ENCODE measurements around the gene SLC52A1. TPM values are rescaled to one million over a fixed set of nuclear protein-coding genes. Genes with fewer than 3 reads are reported as not detected.

Gene SLC52A1
- total and polyA plus RNA-seq, 10 of the 15 experiments (the other 5 are each of a cell fraction or from before 2014, with no cell fraction given), result 0.04 to 0.11 TPM; not detected in 8

GRCh38 chr17:5078106-5079028 is 43.1 kb upstream of the SLC52A1 start, which contains the start of gene ZFP3:
ZFP3 (plus strand) TSS chr17:5078467; CDS start chr17:5091505, 13,038 bp downstream.
- intact Hi-C loops (cut with micrococcal nuclease; ENCODE audit: unreplicated experiment) (loop anchor here (2.0 to 5.0 kb wide), 2 partner anchors 112 to 159 kb away; partner anchors contain the start of gene ZNF594), in situ Hi-C loops (cut with MboI) (no loop called here)
- CTCF ChIA-PET, result interaction anchor here (0.6 to 2.6 kb wide), 6 partner anchors 11 to 662 kb away, joined by 3 to 13 read pairs (median 4); partner anchors contain the start of gene ZNF232
- SMC1A ChIA-PET (ENCODE audit: uncharacterized antibody, unreplicated experiment), result interaction anchor here (0.6 to 3.3 kb wide), 6 partner anchors 11 to 148 kb away, joined by 3 to 15 read pairs (median 4); partner anchors contain the start of genes SPAG7 and ZNF232
- Histone ChIP-seq H3K9me3 (replicated peaks; ENCODE audit: control insufficient read depth, insufficient read depth, low read length) (peaks cover 17% of the 10 kb centered on the region; the same call in 2 of the 3 replicates), H3K27ac (ENCODE audit: control insufficient read depth, insufficient read depth) (peak within 1 kb of the TSS; percentile 66), H2AFZ (ENCODE audit: control insufficient read depth, low read depth, low read length) (peak within 1 kb of the TSS; percentile 70), H4K20me1 (ENCODE audit: control insufficient read depth, insufficient read depth) (no peaks in the 10 kb centered on the region), H3K9ac (ENCODE audit: control insufficient read depth, insufficient read depth, low read length) (peak within 1 kb of the TSS; percentile 72), H3K4me1 (ENCODE audit: control insufficient read depth, insufficient read depth, low read length) (peaks cover 3% of the 10 kb centered on the region), H3K27me3 (replicated peaks in 1 of 2; ENCODE audit: control insufficient read depth in 2 of 2, insufficient read depth in 2 of 2, low read length in 1 of 2) (no peaks in the 10 kb centered on the region), H3K79me2 (ENCODE audit: control insufficient read depth, insufficient read depth, low read length) (peaks cover 2% of the 10 kb centered on the region; the same call in 1 of the 2 replicates), H3K4me2 (ENCODE audit: control insufficient read depth, insufficient read depth) (peak within 1 kb of the TSS; percentile 56), H3K36me3 (ENCODE audit: control insufficient read depth in 2 of 2, insufficient read depth in 2 of 2, low read length in 1 of 2) (no peaks in the 10 kb centered on the region), H3K4me3 (peak within 1 kb of the TSS; percentile 67)
- WGBS (ENCODE audit: insufficient coverage, insufficient replicate concordance, low lambda C conversion rate, missing lambda C conversion rate), result 6% methylated on average over 75 of the region's 75 CpGs
- DNase-seq (ENCODE audit: low read depth, low spot score) (peak; percentile 56), ATAC-seq (peak; percentile 98), FAIRE-seq (peak; percentile 7)
- POLR2A ChIA-PET, result interaction anchor here (0.9 to 1.5 kb wide), 7 partner anchors 12 to 159 kb away, joined by 3 to 5 read pairs (median 3); partner anchors contain the start of genes SPAG7 and ZNF594
- RAD21 ChIA-PET (ENCODE audit: unreplicated experiment), result interaction anchor here (0.7 to 1.9 kb wide), 7 partner anchors 32 to 361 kb away, joined by 3 to 8 read pairs (median 3); partner anchors contain the start of genes SPAG7, ZNF232 and ZNF594
- BruUV-seq (replicated peaks), result TSS peak; percentile 84
- TF ChIP-seq HDGF (IDR thresholded peaks at IDR 0.05), result no peak
- no peak for TF ChIP-seq CUX1 (IDR thresholded peaks at IDR 0.05; ENCODE audit: insufficient replicate concordance, low read depth, low read length)
- TF ChIP-seq, protein P1, sequence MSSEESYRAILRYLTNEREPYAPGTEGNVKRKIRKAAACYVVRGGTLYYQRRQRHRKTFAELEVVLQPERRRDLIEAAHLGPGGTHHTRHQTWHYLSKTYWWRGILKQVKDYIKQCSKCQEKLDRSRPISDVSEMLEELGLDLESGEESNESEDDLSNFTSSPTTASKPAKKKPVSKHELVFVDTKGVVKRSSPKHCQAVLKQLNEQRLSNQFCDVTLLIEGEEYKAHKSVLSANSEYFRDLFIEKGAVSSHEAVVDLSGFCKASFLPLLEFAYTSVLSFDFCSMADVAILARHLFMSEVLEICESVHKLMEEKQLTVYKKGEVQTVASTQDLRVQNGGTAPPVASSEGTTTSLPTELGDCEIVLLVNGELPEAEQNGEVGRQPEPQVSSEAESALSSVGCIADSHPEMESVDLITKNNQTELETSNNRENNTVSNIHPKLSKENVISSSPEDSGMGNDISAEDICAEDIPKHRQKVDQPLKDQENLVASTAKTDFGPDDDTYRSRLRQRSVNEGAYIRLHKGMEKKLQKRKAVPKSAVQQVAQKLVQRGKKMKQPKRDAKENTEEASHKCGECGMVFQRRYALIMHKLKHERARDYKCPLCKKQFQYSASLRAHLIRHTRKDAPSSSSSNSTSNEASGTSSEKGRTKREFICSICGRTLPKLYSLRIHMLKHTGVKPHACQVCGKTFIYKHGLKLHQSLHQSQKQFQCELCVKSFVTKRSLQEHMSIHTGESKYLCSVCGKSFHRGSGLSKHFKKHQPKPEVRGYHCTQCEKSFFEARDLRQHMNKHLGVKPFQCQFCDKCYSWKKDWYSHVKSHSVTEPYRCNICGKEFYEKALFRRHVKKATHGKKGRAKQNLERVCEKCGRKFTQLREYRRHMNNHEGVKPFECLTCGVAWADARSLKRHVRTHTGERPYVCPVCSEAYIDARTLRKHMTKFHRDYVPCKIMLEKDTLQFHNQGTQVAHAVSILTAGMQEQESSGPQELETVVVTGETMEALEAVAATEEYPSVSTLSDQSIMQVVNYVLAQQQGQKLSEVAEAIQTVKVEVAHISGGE (CRISPR knock-in tag; IDR thresholded peaks at IDR 0.05), result peak; percentile 57
- TF ChIP-seq RFX5 (IDR thresholded peaks at IDR 0.05; ENCODE audit: low read depth, low read length), result 0 out of 2 replicates have a peak, but pooled peaks have one; percentile 18
- no peak for TF ChIP-seq ZBED1 (IDR thresholded peaks at IDR 0.05; ENCODE audit: borderline replicate concordance)
- no peak for TF ChIP-seq HDAC2 (IDR thresholded peaks at IDR 0.05)
- TF ChIP-seq, protein P2, sequence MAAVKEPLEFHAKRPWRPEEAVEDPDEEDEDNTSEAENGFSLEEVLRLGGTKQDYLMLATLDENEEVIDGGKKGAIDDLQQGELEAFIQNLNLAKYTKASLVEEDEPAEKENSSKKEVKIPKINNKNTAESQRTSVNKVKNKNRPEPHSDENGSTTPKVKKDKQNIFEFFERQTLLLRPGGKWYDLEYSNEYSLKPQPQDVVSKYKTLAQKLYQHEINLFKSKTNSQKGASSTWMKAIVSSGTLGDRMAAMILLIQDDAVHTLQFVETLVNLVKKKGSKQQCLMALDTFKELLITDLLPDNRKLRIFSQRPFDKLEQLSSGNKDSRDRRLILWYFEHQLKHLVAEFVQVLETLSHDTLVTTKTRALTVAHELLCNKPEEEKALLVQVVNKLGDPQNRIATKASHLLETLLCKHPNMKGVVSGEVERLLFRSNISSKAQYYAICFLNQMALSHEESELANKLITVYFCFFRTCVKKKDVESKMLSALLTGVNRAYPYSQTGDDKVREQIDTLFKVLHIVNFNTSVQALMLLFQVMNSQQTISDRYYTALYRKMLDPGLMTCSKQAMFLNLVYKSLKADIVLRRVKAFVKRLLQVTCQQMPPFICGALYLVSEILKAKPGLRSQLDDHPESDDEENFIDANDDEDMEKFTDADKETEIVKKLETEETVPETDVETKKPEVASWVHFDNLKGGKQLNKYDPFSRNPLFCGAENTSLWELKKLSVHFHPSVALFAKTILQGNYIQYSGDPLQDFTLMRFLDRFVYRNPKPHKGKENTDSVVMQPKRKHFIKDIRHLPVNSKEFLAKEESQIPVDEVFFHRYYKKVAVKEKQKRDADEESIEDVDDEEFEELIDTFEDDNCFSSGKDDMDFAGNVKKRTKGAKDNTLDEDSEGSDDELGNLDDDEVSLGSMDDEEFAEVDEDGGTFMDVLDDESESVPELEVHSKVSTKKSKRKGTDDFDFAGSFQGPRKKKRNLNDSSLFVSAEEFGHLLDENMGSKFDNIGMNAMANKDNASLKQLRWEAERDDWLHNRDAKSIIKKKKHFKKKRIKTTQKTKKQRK (IDR thresholded peaks at IDR 0.05; ENCODE audit: low read depth, low read length), result no peak
- TF ChIP-seq RCOR1 (conservative IDR thresholded peaks at IDR 0.05; ENCODE audit: low read depth, low read length), result no peak; the same call in 1 of the 2 replicates
- no peak for TF ChIP-seq MEF2A (IDR thresholded peaks at IDR 0.05; ENCODE audit: insufficient read depth, low read depth, low read length)
